GM12892 (cell line): ENCODE data around the gene BHLHE23.

ENCODE experiments used
- POLR2A ChIP-seq: IDR thresholded peaks from 2 replicates; pipeline ENCODE4 v1.6.1; 2011; ENCODE audit warnings: low read depth, low read length, control low read depth
- POLR2AphosphoS5 ChIP-seq: IDR thresholded peaks from 2 replicates; pipeline ENCODE4 v1.6.1; 2011; ENCODE audit warnings: low read depth, low read length, control low read depth
- TAF1 ChIP-seq: IDR thresholded peaks from 2 replicates; pipeline ENCODE4 v1.6.1; 2011; ENCODE audit warnings: low read depth, mild to moderate bottlenecking, control low read depth, low read length, borderline replicate concordance

DNA sequence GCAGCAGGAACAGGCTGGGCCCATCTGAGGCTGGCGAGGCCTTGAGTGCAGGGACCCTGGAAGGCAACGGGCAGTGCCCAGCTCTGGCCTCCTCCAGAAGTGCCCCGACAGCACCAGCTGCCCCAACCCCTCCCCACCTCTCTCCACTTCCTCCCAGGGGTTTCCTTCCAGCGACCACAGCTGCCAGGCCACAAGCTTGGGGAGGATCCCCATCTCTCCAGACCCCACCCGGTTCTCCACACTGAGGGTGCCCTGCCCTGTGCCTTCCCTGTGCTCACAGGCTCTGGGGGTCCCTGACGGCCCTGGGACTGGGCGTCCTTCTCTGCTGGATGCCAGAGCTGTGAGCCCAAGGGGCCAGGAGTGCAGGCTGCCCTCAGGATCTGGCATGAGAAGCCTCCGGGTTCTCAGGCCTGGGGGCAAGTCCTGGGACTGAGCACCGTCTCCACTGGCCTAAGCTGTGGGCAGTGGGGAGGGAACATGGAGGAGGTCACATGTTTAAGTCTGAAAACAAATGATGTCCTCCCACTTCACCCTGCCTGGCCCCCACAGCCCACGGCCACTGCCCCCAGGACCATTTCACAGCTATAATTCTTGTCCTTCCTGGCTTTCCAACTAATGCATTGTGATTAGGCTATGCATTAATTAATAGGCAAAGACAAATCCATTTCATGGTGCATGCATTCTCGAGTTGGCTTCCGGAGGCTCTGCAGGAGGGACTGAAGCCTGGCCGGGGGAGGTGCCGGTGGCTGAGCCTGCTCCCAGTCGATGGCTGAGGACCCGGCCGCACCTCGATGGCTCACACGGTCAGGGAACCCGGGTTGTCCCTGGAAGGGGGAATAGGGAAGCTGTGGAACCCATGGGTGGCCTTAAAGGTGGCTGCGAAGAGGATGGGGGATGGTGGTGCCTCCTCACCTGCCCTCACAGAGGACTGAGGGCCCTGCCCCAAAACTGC, 24.4 kb downstream of the BHLHE23 start:
- no peak for TF ChIP-seq POLR2AphosphoS5
- TF ChIP-seq POLR2A = no peak
- no peak for TF ChIP-seq TAF1
